HG02943 (cell line): ENCODE results near the gene ODAD3.
A peak's percentile ranks its signal among the peaks of the same experiment; 100 is the strongest.
"Not testable (repeated sequence)": the region's sequence is repeated elsewhere in the genome, so short reads cannot be mapped to it uniquely, and the experiment has no call there.

ENCODE experiments used
- ATAC-seq: cut with Tn5 transposase; IDR thresholded peaks from one replicate; pipeline ENCODE4 v1.9.1; 2021; ENCODE audit warnings: mild to moderate bottlenecking, low read depth, moderate library complexity; ENCODE audit not compliant: unreplicated experiment

ODAD3 gene

GRCh38 chr19:11408591-11408990 is 26.3 kb downstream of the ODAD3 start:
- no peak for ATAC-seq

GRCh38 chr19:11406703-11407236 is 28.2 kb downstream of the ODAD3 start:
- not testable (repeated sequence) for ATAC-seq

- no peak for ATAC-seq
Observed at GRCh38 chr19:11405846-11406643, 28.9 kb downstream of the ODAD3 start.

- no peak for ATAC-seq
Observed at GRCh38 chr19:11404588-11405222, 30.2 kb downstream of the ODAD3 start.

GRCh38 chr19:11401808-11402543 is 32.9 kb downstream of the ODAD3 start:
- no peak for ATAC-seq

GRCh38 chr19:11400798-11401197 is 34.1 kb downstream of the ODAD3 start:
- no peak for ATAC-seq

GRCh38 chr19:11399667-11400066 is 35.3 kb downstream of the ODAD3 start:
- no peak for ATAC-seq

- ATAC-seq, result no peak
Observed at GRCh38 chr19:11397089-11397610, 37.8 kb downstream of the ODAD3 start.

GRCh38 chr19:11390933-11391680 is 43.8 kb downstream of the ODAD3 start:
- no peak for ATAC-seq

GRCh38 chr19:11390359-11390758 is 44.6 kb downstream of the ODAD3 start:
- ATAC-seq, result no peak

GRCh38 chr19:11387162-11388034 is 47.5 kb downstream of the ODAD3 start:
- ATAC-seq, result no peak

GRCh38 chr19:11384778-11385129 is 50.2 kb downstream of the ODAD3 start:
- ATAC-seq, result no peak

GRCh38 chr19:11383706-11384048 is 51.2 kb downstream of the ODAD3 start:
- ATAC-seq, result no peak

GRCh38 chr19:11382898-11383705 is 51.8 kb downstream of the ODAD3 start:
- ATAC-seq, result no peak

GRCh38 chr19:11380653-11381537 is 54.0 kb downstream of the ODAD3 start:
- peak; percentile 82 for ATAC-seq

- no peak for ATAC-seq
Observed at GRCh38 chr19:11379857-11380350, 55.0 kb downstream of the ODAD3 start.

GRCh38 chr19:11379269-11379845 is 55.6 kb downstream of the ODAD3 start:
- ATAC-seq, result not testable (repeated sequence)
